Activated CD8-positive, alpha-beta T cell treated with anti-CD3 and anti-CD28 coated beads, Interleukin-2, amount 10 ng/mL, durations not matched to agents 7 days and 5 days (primary cell): ENCODE results near the gene GPD1L. TPM values are rescaled to one million over a fixed set of nuclear protein-coding genes. Genes with fewer than 3 reads are reported as not detected.
A peak's percentile ranks its signal among the peaks of the same experiment; 100 is the strongest.
"Not testable (repeated sequence)": the region's sequence is repeated elsewhere in the genome, so short reads cannot be mapped to it uniquely, and the experiment has no call there.

Experiments
- ATAC-seq: fragments of 150-1000 bp; cut with Tn5 transposase; one replicate; pipeline ENCODE4 v1.10.0; 2021; ENCODE audit warnings: moderate library complexity
- CTCF ChIA-PET: fragments of 350-600 bp; sonication (Branson Sonifier 250); formaldehyde crosslinking; loops from one replicate; lab custom pipeline; 2021; ENCODE audit warnings: antibody characterized with exemption; lab: Charles Lee
- POLR2A ChIA-PET: fragments of 350-600 bp; sonication (Branson Sonifier 250); formaldehyde crosslinking; loops from one replicate; lab custom pipeline; 2021; ENCODE audit warnings: antibody characterized with exemption; lab: Charles Lee
- DNase-seq: peaks from one replicate; pipeline ENCODE4 v3.0.0-alpha.2; 2020
- H3K27ac Mint-ChIP-seq: one replicate; pipeline ENCODE4 v1.8.0; 2021; ENCODE audit warnings: mild to moderate bottlenecking, mixed read lengths
- H3K27me3 Mint-ChIP-seq: one replicate; pipeline ENCODE4 v1.8.0; 2021; ENCODE audit warnings: low read depth, mixed read lengths
- H3K36me3 Mint-ChIP-seq: one replicate; pipeline ENCODE4 v1.8.0; 2021; ENCODE audit warnings: low read depth, mixed read lengths
- H3K4me1 Mint-ChIP-seq: one replicate; pipeline ENCODE4 v1.8.0; 2021; ENCODE audit warnings: low read depth, mixed read lengths
- H3K4me3 Mint-ChIP-seq: one replicate; pipeline ENCODE4 v1.8.0; 2021; ENCODE audit warnings: mild to moderate bottlenecking, mixed read lengths
- H3K9me3 Mint-ChIP-seq: one replicate; pipeline ENCODE4 v1.8.0; 2022; ENCODE audit warnings: mixed read lengths; ENCODE audit not compliant: insufficient read depth
- total RNA-seq, 2 experiments: library from RNA; stranded (reverse); gene quantifications; one replicate each; pipeline ENCODE4 v1.2.3, GENCODE V29; 2021

Gene GPD1L
- 10 to 100 TPM; 33.8 to 37.0 TPM for total RNA-seq

GRCh38 chr3:32106132-32106928 is at the start of gene GPD1L:
Gene GPD1L, plus strand, starts transcription at chr3:32106620. Its CDS starts 92 bp downstream, at chr3:32106712.
- Mint-ChIP-seq H3K27ac (peak within 1 kb of the TSS; percentile 88), H3K27me3 (no peaks in the 10 kb centered on the region), H3K36me3 (peaks cover 30% of the 10 kb centered on the region), H3K9me3 (peaks cover 10% of the 10 kb centered on the region), H3K4me1 (peaks cover 46% of the 10 kb centered on the region), H3K4me3 (peak within 1 kb of the TSS; percentile 96)
- ATAC-seq = peak; percentile 99
- DNase-seq = peak; percentile 93
- CTCF ChIA-PET = interaction anchor here (0.9 kb wide), 1 partner anchor 87 kb away, joined by 3 read pairs; no protein-coding TSS in a partner anchor
- POLR2A ChIA-PET = interaction anchor here (1.0 to 1.2 kb wide), 2 partner anchors 8 to 579 kb away, joined by 3 to 6 read pairs; partner anchors contain the start of gene CNOT10

- H3K27ac Mint-ChIP-seq, CTCF ChIA-PET, H3K4me3 Mint-ChIP-seq, H3K27me3 Mint-ChIP-seq, POLR2A ChIA-PET, H3K36me3 Mint-ChIP-seq, ATAC-seq, DNase-seq: not testable (repeated sequence)
- H3K9me3 Mint-ChIP-seq = peaks cover 10% of the 10 kb centered on the region
- peaks cover 11% of the 10 kb centered on the region for H3K4me1 Mint-ChIP-seq
These were observed 48.0 kb upstream of the GPD1L start for GRCh38 chr3:32058465-32058864.

DNA sequence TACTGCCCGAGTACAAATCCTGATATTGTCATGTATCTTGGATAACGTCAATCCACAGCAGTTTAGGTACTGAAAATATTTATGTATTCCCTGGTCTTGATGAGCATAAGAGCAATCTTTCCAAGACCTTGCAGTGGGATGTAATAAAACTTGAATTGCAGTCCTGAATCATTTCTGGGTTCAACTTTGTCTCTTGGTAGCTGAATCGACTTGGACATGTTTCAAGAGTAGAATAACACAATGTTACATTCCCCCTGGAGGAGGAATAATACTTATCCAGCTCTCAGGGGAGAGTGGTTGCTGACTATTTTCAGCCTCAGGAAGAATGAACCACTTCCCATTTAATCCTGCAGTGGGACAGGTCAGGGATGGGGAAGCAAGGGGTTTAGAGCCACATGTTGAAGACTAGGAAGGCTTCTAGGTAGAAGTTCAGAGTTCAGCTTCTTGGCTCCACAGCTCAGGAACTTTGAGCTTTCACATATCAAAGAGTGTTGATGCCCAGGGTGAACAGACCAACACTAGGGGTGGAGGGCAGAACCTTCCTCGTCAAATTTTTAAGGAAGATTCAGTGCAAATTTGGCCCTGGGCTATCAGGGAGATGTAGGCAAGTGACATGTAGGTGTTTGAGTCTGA is 43.4 kb upstream of the GPD1L start:
- Mint-ChIP-seq H3K4me1 (no peaks in the 10 kb centered on the region), H3K4me3 (no peak overlapping the region), H3K27ac (no peak overlapping the region), H3K9me3 (no peaks in the 10 kb centered on the region), H3K27me3 (peaks cover 12% of the 10 kb centered on the region), H3K36me3 (no peaks in the 10 kb centered on the region)
- ChIA-PET CTCF (no interaction called here), POLR2A (no interaction called here)
- no peak for ATAC-seq
- no peak for DNase-seq

DNA sequence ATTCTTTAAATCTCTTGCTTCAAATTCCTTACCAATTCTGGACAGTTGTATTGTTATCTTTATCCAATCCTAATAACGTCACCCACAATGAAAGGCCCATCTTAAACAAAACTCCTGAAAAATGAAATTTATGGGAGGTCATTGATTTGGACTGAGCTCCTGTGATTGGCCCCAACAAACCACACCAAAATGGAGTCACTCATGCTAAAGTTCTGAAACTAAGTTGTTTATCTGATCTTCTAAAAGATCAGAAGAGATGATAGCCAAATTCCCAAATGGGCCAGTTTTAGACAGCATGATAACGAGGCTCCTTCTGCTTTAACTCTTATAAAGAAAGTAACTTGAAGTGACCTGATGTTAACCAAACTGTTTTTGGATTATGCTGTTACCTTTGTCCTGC is 39.7 kb upstream of the GPD1L start:
- ChIA-PET POLR2A (no interaction called here), CTCF (no interaction called here)
- peaks cover 21% of the 10 kb centered on the region for H3K27me3 Mint-ChIP-seq
- no peaks in the 10 kb centered on the region for H3K36me3 Mint-ChIP-seq
- H3K9me3 Mint-ChIP-seq = no peaks in the 10 kb centered on the region
- no peak for ATAC-seq
- H3K4me3 Mint-ChIP-seq = no peak overlapping the region
- DNase-seq = no peak
- H3K4me1 Mint-ChIP-seq = no peaks in the 10 kb centered on the region
- H3K27ac Mint-ChIP-seq = no peak overlapping the region

- H3K27ac Mint-ChIP-seq, DNase-seq, H3K36me3 Mint-ChIP-seq, H3K9me3 Mint-ChIP-seq, CTCF ChIA-PET, H3K27me3 Mint-ChIP-seq, POLR2A ChIA-PET, H3K4me1 Mint-ChIP-seq, H3K4me3 Mint-ChIP-seq, ATAC-seq: not testable (repeated sequence)
These were observed 32.2 kb upstream of the GPD1L start for GRCh38 chr3:32074194-32074593.

DNA sequence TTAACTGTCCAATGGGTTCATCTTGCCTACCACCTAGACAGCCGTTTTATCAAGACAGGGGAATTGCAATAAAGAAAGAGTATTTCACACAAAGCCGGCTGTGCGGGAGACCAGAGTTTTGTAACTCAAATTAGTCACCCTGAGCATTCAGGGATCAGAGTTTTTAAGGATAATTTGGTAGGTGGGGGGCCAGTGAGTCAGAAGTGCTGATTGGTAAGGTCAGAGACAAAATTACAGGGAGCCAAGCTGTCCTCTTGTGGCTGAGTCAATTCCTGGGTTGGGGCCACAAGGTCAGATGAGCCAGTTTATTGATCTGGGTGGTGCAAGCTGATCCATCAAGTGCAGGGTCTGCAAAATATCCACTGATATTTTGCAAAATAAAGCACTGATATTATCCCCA is 29.9 kb upstream of the GPD1L start:
- Mint-ChIP-seq H3K36me3 (no peaks in the 10 kb centered on the region), H3K4me1 (no peaks in the 10 kb centered on the region), H3K4me3 (no peak overlapping the region), H3K9me3 (no peaks in the 10 kb centered on the region), H3K27me3 (peaks cover 6% of the 10 kb centered on the region), H3K27ac (no peak overlapping the region)
- DNase-seq = no peak
- ChIA-PET CTCF (no interaction called here), POLR2A (no interaction called here)
- no peak for ATAC-seq

DNA sequence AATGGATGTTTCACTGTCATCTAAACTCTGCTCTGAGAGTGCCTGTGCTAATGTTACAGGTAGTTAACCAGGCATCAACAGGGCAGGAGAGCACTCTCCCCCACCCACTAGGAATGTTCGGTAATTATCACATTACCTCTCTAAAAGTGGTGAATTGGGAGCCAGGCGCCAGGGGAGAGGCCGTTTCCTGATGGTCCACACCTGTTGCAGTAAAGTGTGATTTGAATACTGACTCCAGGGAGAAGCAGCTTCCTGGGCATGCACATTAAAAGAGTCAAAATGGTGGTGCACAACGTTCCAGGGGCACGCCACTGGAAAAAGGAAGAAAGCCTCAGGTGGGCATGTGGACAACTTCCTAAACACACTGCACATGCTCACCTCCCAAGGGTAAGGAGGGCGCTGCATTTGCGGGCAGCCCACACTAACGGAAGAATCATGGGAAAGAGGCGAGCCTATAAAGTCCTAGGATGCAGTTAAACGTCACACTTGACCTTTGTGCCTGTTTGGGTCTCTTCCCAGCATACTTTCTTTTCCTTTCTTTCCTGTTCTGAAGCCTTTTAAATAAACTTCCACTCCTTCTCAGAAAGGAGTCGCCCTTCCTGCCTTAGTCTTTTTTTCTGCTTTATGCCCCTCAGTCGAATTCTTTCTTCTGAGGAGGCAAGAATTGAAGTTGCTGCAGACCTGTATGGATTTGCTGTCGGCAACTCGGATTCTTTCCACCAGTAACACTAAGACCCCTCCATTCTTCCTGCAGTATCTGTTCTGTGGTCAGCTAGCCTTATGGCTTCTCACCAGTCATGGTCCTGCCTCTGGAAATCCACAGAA is 28.9 kb upstream of the GPD1L start:
- Mint-ChIP-seq H3K9me3 (no peaks in the 10 kb centered on the region), H3K27ac (no peak overlapping the region), H3K27me3 (peaks cover 12% of the 10 kb centered on the region), H3K36me3 (no peaks in the 10 kb centered on the region), H3K4me3 (no peak overlapping the region), H3K4me1 (no peaks in the 10 kb centered on the region)
- ChIA-PET CTCF (no interaction called here), POLR2A (no interaction called here)
- ATAC-seq (no peak), DNase-seq (no peak)

- H3K9me3 Mint-ChIP-seq = no peaks in the 10 kb centered on the region
- H3K36me3 Mint-ChIP-seq = no peaks in the 10 kb centered on the region
- no peak overlapping the region for H3K4me3 Mint-ChIP-seq
- ChIA-PET CTCF (no interaction called here), POLR2A (no interaction called here)
- H3K4me1 Mint-ChIP-seq = no peaks in the 10 kb centered on the region
- DNase-seq (no peak), ATAC-seq (no peak)
- H3K27ac Mint-ChIP-seq = no peak overlapping the region
- H3K27me3 Mint-ChIP-seq = peaks cover 17% of the 10 kb centered on the region
These were observed 28.3 kb upstream of the GPD1L start for GRCh38 chr3:32078085-32078634.

GRCh38 chr3:32078864-32079263 is 27.6 kb upstream of the GPD1L start:
- Mint-ChIP-seq H3K4me1 (no peaks in the 10 kb centered on the region), H3K9me3 (no peaks in the 10 kb centered on the region), H3K27ac (no peak overlapping the region), H3K27me3 (peaks cover 24% of the 10 kb centered on the region), H3K4me3 (no peak overlapping the region), H3K36me3 (no peaks in the 10 kb centered on the region)
- ATAC-seq (no peak), DNase-seq (no peak)
- CTCF ChIA-PET = no interaction called here
- POLR2A ChIA-PET = no interaction called here

- H3K27ac Mint-ChIP-seq = no peak overlapping the region
- ChIA-PET POLR2A (no interaction called here), CTCF (no interaction called here)
- peaks cover 3% of the 10 kb centered on the region for H3K4me1 Mint-ChIP-seq
- H3K9me3 Mint-ChIP-seq = no peaks in the 10 kb centered on the region
- peaks cover 24% of the 10 kb centered on the region for H3K27me3 Mint-ChIP-seq
- ATAC-seq = no peak
- no peaks in the 10 kb centered on the region for H3K36me3 Mint-ChIP-seq
- H3K4me3 Mint-ChIP-seq = no peak overlapping the region
- peak; percentile 9 for DNase-seq
These were observed 23.7 kb upstream of the GPD1L start for GRCh38 chr3:32082721-32083120.

- H3K36me3 Mint-ChIP-seq = no peaks in the 10 kb centered on the region
- CTCF ChIA-PET = no interaction called here
- H3K4me3 Mint-ChIP-seq = no peak overlapping the region
- peaks cover 31% of the 10 kb centered on the region for H3K27me3 Mint-ChIP-seq
- no peaks in the 10 kb centered on the region for H3K9me3 Mint-ChIP-seq
- ATAC-seq (no peak), DNase-seq (no peak)
- peaks cover 3% of the 10 kb centered on the region for H3K4me1 Mint-ChIP-seq
- no peak overlapping the region for H3K27ac Mint-ChIP-seq
- POLR2A ChIA-PET = no interaction called here
These were observed 22.6 kb upstream of the GPD1L start for GRCh38 chr3:32083702-32084270.
